HepG2 (cell line): ENCODE results near the gene SKI. TPM values are rescaled to one million over a fixed set of nuclear protein-coding genes. Genes with fewer than 3 reads are reported as not detected.

Experiments
- ATF6 ChIP-seq: sonication (generic); formaldehyde crosslinking; conservative IDR thresholded peaks from 2 replicates; pipeline ENCODE4 v1.4.0; 2020; ENCODE audit warnings: missing genetic modification reagents
- CEBPB ChIP-seq: IDR thresholded peaks from 2 replicates; pipeline ENCODE4 v1.6.1; 2011; ENCODE audit warnings: low read depth, low read length, improper control_type of control experiment, borderline replicate concordance
- GATAD1 ChIP-seq: IDR thresholded peaks from 2 replicates; pipeline ENCODE4 v1.6.1; 2016; ENCODE audit warnings: missing genetic modification reagents, missing compliant biosample characterization
- HMG20B ChIP-seq: conservative IDR thresholded peaks from 2 replicates; pipeline ENCODE4 v1.6.1; 2016; ENCODE audit warnings: missing genetic modification reagents, missing compliant biosample characterization
- SNAPC4 ChIP-seq: sonication (generic); formaldehyde crosslinking; IDR thresholded peaks from 2 replicates; pipeline ENCODE4 v1.4.0; 2020; ENCODE audit warnings: mild to moderate bottlenecking, missing genetic modification reagents
- ZBTB25 ChIP-seq: IDR thresholded peaks from 2 replicates; pipeline ENCODE4 v1.6.1; 2018; ENCODE audit warnings: missing genetic modification reagents
- ZNF263 ChIP-seq: sonication (generic); formaldehyde crosslinking; IDR thresholded peaks from 2 replicates; pipeline ENCODE4 v1.4.0; 2020; ENCODE audit warnings: missing genetic modification reagents
- ZNF430 ChIP-seq: sonication (generic); formaldehyde crosslinking; IDR thresholded peaks from 2 replicates; pipeline ENCODE4 v1.9.0; 2021; ENCODE audit warnings: mild to moderate bottlenecking, missing genetic modification reagents
- ZNF432 ChIP-seq: sonication (generic); formaldehyde crosslinking; IDR thresholded peaks from 2 replicates; pipeline ENCODE4 v1.5.0; 2020; ENCODE audit warnings: missing genetic modification reagents, mild to moderate bottlenecking, borderline replicate concordance
- ZNF563 ChIP-seq: sonication (generic); formaldehyde crosslinking; IDR thresholded peaks from 2 replicates; pipeline ENCODE4 v1.8.0; 2022; ENCODE audit warnings: mild to moderate bottlenecking, moderate library complexity, missing genetic modification reagents
- ZNF564 ChIP-seq: sonication (generic); formaldehyde crosslinking; IDR thresholded peaks from 2 replicates; pipeline ENCODE4 v1.8.1; 2023; ENCODE audit warnings: mild to moderate bottlenecking, missing genetic modification reagents
- ZNF646 ChIP-seq: sonication (generic); formaldehyde crosslinking; IDR thresholded peaks from 2 replicates; pipeline ENCODE4 v1.9.0; 2021; ENCODE audit warnings: mild to moderate bottlenecking, missing genetic modification reagents
- ZNF703 ChIP-seq: sonication (generic); formaldehyde crosslinking; IDR thresholded peaks from 2 replicates; pipeline ENCODE4 v1.5.1; 2020; ENCODE audit warnings: missing genetic modification reagents, mild to moderate bottlenecking, moderate library complexity, borderline replicate concordance
- ZNF737 ChIP-seq: sonication (generic); formaldehyde crosslinking; IDR thresholded peaks from 2 replicates; pipeline ENCODE4 v1.5.0; 2020; ENCODE audit warnings: missing genetic modification reagents, mild to moderate bottlenecking, borderline replicate concordance
- polyA plus RNA-seq, 8 experiments: library from polyadenylated mRNA; depleted of rRNA in 3 of 8; stranded (reverse) in 7 of 8; unstranded in 1 of 8; fragments of >200 nt; fragmentation: Illumina TruSeq in 4 of 8; extraction: Trizol in 4 of 8; gene quantifications; 2 replicates each; pipeline versions ENCODE4 v1.2.1 to v1.2.3, GENCODE V29; 2011 to 2016; ENCODE audit warnings: low read depth in 4 of 8, missing spikeins in 1 of 8, mixed read lengths in 1 of 8; ENCODE audit not compliant: insufficient read depth in 1 of 8
- total RNA-seq, 5 experiments: library from RNA; depleted of rRNA; stranded (reverse); fragments of >200 nt; fragmentation: Illumina TruSeq; extraction: Trizol; gene quantifications; 2 replicates each; pipeline ENCODE4 v1.2.3, GENCODE V29; 2016; ENCODE audit warnings: low read depth in 1 of 5

Gene SKI
- total and polyA plus RNA-seq, 2 of the 13 experiments (the other 11 are each of a cell fraction or from before 2014, with no cell fraction given) = 4.7 to 6.9 TPM

- 0 out of 2 replicates have a peak, but pooled peaks have one; percentile 12 for TF ChIP-seq ZNF563 (CRISPR knock-in tag)
- TF ChIP-seq ATF6 (CRISPR knock-in tag) = no peak
- peak; percentile 67; the same call in 1 of the 2 replicates for TF ChIP-seq ZNF430 (CRISPR knock-in tag)
- no peak for TF ChIP-seq ZNF263 (CRISPR knock-in tag)
- 0 out of 2 replicates have a peak, but pooled peaks have one; percentile 26 for TF ChIP-seq SNAPC4 (CRISPR knock-in tag)
- no peak for TF ChIP-seq GATAD1 (CRISPR knock-in tag)
- TF ChIP-seq ZNF703 (CRISPR knock-in tag) = no peak; the same call in 1 of the 2 replicates
- TF ChIP-seq ZNF737 = no peak
- TF ChIP-seq ZNF646 = no peak
- TF ChIP-seq CEBPB = no peak
- TF ChIP-seq ZBTB25 = no peak
- no peak for TF ChIP-seq HMG20B (CRISPR knock-in tag)
- no peak for TF ChIP-seq ZNF564
- TF ChIP-seq ZNF432 = no peak
Measured at GRCh38 chr1:2315674-2316450, 87.7 kb downstream of the SKI start (continued).
